HG03196 (cell line): ENCODE data around the gene KIAA0586.
"Not testable (repeated sequence)": the region's sequence is repeated elsewhere in the genome, so short reads cannot be mapped to it uniquely, and the experiment has no call there.

Experiments
- ATAC-seq: cut with Tn5 transposase; IDR thresholded peaks from one replicate; pipeline ENCODE4 v1.9.1; 2021; ENCODE audit not compliant: unreplicated experiment

Gene KIAA0586

DNA sequence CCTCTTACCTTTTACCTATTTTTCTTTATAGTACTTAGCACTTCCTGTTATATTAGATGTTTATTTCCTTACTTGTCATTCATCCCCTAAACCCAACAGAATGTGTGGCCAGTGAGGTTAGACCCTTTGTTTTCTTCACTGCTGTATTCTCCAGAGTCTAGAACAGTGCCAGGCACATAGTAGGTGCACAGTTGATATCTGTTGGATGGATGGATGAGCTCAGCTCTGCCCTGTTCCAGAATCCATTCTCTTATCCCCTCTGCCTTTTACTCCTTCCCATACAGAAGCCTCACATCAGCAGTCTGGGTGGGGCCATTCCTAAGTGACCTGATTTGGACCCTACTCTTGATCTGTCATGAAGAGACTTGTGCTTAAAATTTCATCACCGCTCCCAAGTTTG lies 115.7 kb downstream of the KIAA0586 start:
- no peak for ATAC-seq

GRCh38 chr14:58547649-58548048 lies 120.1 kb downstream of the KIAA0586 start:
- no peak for ATAC-seq

GRCh38 chr14:58549105-58549757 lies 121.7 kb downstream of the KIAA0586 start:
- no peak for ATAC-seq

DNA sequence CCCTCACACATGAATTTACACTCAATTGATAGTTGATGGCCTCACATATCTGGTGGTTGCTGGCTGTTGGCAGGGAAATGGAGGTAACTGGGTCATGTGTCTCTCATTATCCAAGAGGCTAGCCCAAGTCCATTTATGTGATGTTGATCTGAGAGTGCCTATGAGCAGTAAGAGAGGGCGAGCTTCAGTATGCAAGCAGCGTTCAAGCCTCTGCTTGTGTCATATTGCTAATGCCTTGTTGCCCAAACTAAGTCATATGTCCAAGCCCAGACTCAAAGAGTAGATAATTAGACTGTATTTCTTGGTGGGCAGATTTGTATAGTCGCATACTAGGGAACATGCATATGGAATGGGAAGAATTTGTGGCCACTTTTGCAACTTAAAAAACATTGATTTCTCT lies 126.4 kb downstream of the KIAA0586 start:
- ATAC-seq: no peak

- ATAC-seq: no peak
Measured at GRCh38 chr14:58555647-58556046, 128.1 kb downstream of the KIAA0586 start.

DNA sequence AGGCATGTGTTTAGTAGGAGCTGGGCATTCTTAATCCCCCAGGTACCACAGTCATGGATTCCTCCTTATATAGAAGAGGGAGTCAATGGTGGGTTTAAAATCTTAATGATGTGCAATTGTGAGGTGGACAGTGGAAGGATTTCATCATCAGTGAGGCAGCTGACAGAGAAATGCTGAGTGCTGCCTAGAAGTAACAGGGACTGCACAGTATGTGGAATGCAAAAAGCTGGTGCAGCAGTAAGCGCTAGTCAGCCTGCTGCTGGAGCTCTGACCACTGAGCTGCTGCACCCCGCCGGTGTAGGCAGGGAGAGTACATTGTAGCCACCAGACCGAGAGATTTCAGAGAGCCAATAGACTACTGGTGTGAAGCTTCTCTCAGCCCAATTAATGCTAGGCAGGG lies 129.7 kb downstream of the KIAA0586 start:
- ATAC-seq: no peak

- ATAC-seq: no peak
Measured at GRCh38 chr14:58560208-58560607, 132.7 kb downstream of the KIAA0586 start.

- no peak for ATAC-seq
Measured at GRCh38 chr14:58562141-58562540, 134.6 kb downstream of the KIAA0586 start.

GRCh38 chr14:58563978-58564377 lies 136.5 kb downstream of the KIAA0586 start:
- no peak for ATAC-seq

DNA sequence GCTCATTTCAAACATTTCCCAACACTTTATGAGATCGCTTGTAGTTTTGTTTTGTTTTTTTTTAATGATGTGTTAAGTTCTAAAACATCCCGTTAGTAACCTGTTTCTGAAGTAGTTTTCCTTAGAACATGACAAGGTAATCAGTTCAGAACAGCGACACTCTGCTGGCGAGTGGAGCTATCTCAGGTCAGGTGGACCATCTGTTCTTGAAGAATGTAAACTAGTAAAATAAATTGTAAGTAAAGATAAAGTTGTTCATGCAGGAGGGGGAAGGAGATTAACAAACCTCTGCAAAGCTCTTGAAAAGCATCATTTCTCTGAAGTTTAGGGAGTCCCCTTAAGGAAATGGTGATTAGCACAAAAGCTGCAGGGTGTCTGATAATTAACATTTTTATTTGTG lies 138.3 kb downstream of the KIAA0586 start:
- no peak for ATAC-seq

- ATAC-seq: no peak
Measured at GRCh38 chr14:58566979-58567378, 139.5 kb downstream of the KIAA0586 start.

- no peak for ATAC-seq
Measured at GRCh38 chr14:58568322-58568721, 140.8 kb downstream of the KIAA0586 start.

DNA sequence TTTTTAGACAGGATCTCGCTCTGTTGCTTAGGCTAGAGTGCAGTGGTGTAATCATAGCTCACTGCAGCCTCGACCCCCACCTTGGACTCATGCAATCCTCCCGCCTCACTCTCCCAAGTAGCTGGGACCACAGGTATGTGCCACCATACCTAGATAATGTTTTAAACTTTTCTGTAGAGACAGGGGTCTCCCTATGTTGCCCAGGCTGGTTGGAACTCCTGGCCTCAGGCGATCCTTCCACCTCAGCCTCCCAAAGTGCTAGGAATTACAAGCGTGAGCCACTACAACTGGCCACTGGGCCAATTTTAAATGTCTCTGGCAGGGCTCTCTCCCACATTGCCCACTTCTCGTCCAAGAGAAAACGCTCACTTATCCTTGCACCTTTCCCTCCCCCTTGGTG lies 143.7 kb downstream of the KIAA0586 start:
- ATAC-seq: no peak

DNA sequence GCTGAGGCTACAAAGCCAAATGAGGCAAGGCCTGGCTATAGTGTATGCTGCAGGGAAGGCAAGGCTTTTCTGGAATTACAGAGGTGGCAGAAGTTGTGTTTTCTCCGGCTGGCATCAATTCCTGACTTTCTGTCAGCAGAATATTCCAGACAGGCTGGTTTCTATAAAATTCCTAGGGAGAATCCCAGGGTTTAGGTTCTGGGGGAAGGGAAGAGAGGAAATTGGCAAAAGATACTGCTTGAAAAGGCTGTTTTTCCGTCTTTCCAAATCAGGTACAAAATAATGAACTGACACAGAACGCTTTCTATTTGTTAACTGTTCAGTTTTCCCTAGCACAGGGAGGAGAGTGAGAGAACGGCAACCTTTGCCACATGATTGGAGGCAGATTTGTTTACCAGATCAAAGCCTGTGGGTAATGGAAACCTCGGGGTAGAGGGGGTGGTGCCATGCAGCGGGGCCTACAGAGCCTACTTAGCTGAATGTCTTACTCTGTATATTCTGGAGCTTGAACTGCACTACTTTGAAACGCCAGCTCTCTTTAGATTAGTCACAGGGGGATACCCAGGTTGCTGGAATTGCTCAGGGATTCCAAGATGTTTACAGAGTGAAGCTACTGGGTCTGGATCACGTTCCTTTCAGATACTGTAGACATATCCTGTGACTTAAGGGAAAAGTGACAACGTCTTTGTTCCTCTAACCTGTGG lies 144.4 kb downstream of the KIAA0586 start:
- no peak for ATAC-seq

- no peak for ATAC-seq
Measured at GRCh38 chr14:58572473-58572853, 144.9 kb downstream of the KIAA0586 start.

- no peak for ATAC-seq
Measured at GRCh38 chr14:58572863-58573262, 145.3 kb downstream of the KIAA0586 start.

DNA sequence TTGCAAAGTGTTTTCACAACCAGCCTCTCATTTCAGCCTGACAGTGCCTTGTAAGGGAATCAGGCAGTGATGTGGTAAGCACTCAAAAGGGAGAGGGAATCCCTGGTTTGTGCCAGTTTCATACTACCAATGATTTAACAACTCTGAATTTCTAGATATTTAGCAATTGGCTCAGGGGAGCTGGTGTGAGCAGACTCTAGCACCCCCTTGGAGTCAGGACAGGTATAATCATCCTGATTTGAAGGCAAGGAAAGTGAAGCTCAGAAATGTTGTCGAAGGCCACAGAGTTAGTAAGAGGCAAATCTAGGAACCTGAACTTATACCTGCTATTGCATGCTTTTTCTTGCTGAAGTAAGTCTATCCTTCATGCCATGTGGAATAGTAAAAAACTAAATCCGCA lies 147.1 kb downstream of the KIAA0586 start:
- no peak for ATAC-seq

DNA sequence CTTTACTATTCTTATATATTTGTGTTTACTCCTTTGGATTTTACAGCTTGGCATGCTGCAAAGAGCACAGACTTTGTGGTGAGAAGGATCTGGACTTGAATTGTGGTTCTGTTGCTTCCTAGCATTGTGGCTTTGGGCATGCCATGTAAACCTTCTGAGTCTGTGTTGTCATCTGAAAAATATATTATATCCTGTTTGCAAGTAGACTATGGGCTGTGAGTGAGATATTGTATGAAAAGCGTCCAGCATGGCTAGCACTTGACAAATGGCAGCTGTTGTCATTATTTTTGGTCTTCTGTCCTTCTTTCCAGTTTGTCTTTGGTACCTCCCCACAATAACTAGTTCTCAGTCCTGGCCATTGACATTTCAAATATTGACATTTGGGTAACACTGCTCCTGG lies 148.4 kb downstream of the KIAA0586 start:
- no peak for ATAC-seq

DNA sequence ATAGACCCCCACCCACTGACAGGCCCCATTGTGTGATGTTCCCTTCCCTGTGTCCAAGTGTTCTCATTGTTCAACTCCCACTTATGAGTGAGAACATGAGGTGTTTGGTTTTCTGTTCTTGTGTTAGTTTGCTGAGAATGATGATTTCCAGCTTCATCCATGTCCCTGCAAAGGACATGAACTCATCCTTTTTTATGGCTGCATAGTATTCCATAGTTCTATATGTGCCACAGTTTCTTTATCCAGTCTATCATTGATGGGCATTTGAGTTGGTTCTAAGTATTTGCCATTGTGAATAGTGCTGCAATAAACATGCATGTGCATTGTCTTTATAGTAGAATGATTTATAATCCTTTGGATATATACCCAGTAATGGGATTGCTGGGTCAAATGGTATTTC lies 152.5 kb downstream of the KIAA0586 start:
- ATAC-seq: not testable (repeated sequence)

- ATAC-seq: not testable (repeated sequence)
Measured at GRCh38 chr14:58581389-58581788, 153.9 kb downstream of the KIAA0586 start.

GRCh38 chr14:58584383-58584782 lies 156.9 kb downstream of the KIAA0586 start:
- ATAC-seq: no peak

GRCh38 chr14:58587271-58587670 lies 159.8 kb downstream of the KIAA0586 start:
- ATAC-seq: no peak

- ATAC-seq: not testable (repeated sequence)
Measured at GRCh38 chr14:58588321-58588720, 160.8 kb downstream of the KIAA0586 start.
